Measurements from ENCODE around the gene SECISBP2L.
A peak's percentile ranks its signal among the peaks of the same experiment; 100 is the strongest.
"Not testable (repeated sequence)": the region's sequence is repeated elsewhere in the genome, so short reads cannot be mapped to it uniquely, and the experiment has no call there.

SECISBP2L gene

GRCh38 chr15:49046220-49047102 lies at the start of gene SECISBP2L:
TSS of gene SECISBP2L (minus strand) at chr15:49046446. CDS start at chr15:49046299, 147 bp downstream.
- DNase-seq (ENCODE audit: low spot score) = peak; percentile 93

GRCh38 chr15:49094923-49095322 lies 48.7 kb upstream of the SECISBP2L start:
- no peak for DNase-seq (ENCODE audit: low spot score)

DNA sequence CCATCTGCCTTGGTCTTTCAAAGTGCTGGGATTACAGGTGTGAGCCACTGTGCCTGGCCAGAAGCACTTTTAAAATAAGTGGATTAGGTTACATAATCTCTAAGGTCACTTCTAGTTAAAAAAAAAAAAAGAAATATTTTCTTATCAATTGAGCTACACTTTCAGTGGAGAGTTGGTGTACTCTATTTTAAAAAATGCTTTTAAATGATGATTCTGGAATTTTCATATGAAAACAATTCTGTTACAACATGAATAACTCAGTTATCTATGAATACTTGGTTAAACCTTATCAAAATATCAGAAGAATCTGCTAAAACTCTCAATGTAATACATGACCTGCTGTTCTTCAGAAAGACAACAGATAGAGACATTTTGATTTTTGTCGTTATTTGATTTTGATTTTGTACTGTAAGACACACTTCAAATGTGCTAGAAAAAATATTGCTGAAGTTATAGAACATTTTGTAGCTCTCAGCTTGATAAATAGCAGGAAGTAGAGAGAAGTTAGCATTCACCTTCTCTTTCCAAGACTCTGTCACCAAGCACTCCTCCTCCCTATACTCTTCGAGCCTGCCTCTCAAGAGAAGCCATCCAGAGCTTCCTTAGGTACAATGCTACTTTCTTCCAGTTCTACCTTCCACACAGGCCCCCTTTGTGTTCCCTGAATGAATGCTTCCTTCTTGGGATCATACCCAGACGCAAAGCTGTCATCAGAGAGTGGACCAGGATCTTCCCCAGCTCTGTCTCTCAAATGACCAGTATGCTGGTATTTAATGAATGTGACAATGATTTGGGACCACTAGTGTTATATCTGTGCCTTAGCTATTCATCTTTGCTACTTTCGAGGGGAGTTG lies 47.2 kb upstream of the SECISBP2L start:
- DNase-seq (ENCODE audit: low spot score) = no peak

DNA sequence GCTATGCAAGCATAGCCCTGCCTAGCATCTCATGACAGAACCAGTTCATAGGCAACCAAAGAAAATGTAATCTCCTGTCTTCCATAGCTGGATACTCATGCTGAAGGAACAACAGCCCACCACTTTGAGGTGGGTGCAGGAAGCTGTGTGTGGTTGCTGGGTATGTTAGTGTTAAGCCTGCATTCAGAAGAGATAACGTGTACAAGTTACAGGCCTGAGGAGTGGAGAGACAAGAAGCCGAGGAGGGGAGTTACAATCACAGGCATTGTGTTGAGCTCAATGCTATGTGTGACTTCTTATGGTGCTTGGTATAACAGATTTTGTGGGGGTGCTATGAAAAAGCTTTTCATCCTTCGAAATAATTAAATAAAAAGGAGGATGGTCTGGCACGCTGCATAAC lies 42.8 kb upstream of the SECISBP2L start:
- no peak for DNase-seq (ENCODE audit: low spot score)

- DNase-seq (ENCODE audit: low spot score) = no peak
Measured at GRCh38 chr15:49085696-49086459, 39.6 kb upstream of the SECISBP2L start.

DNA sequence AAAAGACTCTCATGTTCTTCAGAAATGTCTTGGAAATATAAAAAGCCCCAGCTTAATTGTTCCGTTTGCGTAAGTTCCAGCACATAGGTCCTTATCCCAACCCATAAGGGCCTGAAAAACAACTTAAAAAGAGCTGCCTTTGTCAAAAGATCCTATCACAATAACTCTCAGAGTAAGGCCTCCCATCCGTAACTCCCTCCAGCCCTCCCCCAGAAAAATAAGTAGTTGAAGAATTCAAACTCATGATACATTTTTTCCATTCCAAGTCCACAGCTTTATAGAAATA lies 38.0 kb upstream of the SECISBP2L start:
- no peak for DNase-seq (ENCODE audit: low spot score)

DNA sequence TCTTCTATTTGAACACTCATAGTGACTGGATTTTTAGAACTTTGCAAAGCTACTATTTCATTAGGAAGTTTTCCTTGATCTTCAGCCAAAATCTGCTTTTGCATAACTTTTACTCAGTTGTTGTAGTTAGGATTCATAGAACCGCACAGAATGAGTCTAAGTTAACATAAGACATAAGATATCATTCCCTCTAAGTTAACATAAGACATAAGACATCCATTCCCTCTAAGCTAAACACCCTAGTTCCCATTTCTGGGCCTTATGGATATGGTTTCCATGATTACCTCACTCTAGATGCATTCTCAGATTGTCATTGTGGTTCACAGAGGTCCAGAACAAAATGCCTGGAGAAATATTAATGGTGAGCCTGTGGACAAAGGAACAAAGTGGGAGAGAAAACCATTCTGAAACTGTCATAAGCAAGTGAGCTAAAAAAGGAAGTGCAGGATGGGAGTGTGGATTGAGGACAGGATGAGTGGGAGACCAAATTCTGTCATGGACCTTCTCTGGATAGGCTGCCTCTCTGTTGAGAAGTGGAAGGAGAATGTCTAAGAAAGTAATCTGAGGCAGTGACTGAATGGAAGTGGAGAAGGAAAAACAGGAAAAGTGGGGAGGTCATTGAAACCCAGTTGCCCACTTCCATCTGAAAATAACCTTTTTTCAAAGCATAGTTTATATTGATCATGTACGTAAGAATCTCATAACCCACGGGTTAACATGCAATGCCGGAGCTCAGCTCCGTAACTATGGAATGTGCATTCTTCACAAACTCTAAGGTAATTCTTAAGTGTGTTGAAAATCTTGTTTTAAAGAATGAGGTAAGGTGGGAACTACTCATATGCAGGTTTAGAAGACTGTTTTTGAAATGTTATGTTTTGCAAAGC lies 37.4 kb upstream of the SECISBP2L start:
- DNase-seq (ENCODE audit: low spot score) = no peak

DNA sequence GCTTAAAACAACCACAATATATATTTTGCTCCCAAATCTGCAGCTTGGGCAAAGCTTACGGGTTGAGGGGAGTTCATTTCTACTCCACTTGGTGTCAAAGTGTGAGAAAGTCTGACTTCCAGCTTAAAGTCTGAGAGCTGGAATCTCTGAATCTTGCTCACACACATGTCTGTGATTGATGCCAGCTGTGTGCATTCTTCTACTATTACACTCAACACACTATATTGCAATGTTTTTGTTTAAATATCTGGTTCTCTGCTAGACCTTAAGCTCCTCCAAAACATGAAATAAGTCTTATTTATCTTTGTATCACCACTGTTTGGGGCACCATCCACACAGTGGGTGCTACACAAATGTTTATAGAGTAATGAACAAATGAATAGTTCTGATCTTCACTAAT lies 36.7 kb upstream of the SECISBP2L start:
- no peak for DNase-seq (ENCODE audit: low spot score)

GRCh38 chr15:49079340-49080039 lies 33.2 kb upstream of the SECISBP2L start:
- DNase-seq (ENCODE audit: low spot score) = no peak

DNA sequence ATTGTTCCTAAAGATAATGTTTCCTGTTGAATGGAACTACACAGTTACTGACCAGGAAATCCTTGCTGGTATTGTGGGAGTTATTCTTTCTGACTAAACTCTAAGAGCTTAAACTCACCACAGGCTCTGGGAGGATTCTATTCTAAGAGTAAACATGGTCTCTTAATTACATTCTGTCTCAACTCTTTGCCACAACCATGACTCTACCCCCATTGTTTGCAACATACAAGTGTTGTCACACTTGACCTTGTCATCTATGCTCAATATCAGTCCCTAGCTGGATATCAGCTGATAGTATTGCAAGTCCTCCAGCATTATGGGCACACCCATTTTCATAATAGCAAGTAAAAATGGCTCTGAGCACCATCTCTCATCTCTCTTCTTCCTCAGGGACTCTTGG lies 29.6 kb upstream of the SECISBP2L start:
- no peak for DNase-seq (ENCODE audit: low spot score)

DNA sequence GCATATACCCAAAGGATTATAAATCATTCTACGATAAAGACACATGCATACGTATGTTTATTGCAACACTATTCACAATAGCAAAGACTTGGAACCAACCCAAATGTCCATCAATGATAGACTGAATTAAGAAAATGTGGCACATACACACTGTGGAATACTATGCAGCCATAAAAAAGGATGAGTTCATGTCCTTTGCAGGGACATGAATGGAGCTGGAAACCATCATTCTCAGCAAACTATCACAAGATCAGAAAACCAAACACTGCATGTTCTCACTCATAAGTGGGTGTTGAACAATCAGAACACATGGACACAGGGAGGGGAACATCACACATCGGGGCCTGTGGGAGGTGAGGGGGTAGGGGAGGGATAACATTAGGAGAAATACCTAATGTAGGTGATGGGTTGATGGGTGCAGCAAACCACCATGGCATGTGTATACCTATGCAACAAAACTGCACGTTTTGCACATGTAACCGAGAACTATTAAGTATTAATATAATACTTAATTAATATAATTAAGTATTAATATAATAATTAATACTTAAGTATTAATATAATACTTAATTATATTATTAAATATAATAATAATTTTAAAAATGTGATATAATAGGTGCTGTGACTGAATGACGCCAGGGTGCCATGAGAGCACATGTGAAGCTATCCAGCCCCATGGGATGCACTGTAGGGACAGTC lies 28.5 kb upstream of the SECISBP2L start:
- not testable (repeated sequence) for DNase-seq (ENCODE audit: low spot score)

GRCh38 chr15:49066372-49066771 lies 20.1 kb upstream of the SECISBP2L start:
- no peak for DNase-seq (ENCODE audit: low spot score)

- DNase-seq (ENCODE audit: low spot score) = no peak
Measured at GRCh38 chr15:49064884-49065283, 18.6 kb upstream of the SECISBP2L start.

GRCh38 chr15:49064281-49064653 lies 18.0 kb upstream of the SECISBP2L start:
- peak; percentile 6 for DNase-seq (ENCODE audit: low spot score)

GRCh38 chr15:49063402-49064280 lies 17.4 kb upstream of the SECISBP2L start:
- DNase-seq (ENCODE audit: low spot score) = no peak

GRCh38 chr15:49062900-49063299 lies 16.7 kb upstream of the SECISBP2L start:
- no peak for DNase-seq (ENCODE audit: low spot score)

GRCh38 chr15:49060710-49061495 lies 14.7 kb upstream of the SECISBP2L start:
- no peak for DNase-seq (ENCODE audit: low spot score)

DNA sequence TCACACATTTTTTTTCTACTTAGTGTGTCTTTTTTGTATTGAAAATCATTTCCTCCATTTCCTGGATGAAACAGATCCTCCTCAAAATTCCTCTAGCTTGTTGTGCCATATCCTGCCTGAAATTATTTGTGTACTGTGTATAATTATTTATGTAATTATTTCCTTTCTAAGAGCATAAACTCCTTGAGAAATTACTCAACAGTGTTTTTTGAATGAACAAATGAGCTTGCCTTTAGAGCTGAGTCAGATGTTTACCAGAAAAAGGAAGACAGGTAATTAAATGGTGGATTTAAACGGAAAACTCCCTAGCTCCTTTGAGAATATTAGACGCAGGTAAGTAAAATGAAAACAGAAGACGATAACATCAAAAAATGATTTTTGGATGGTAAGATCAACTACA lies 13.2 kb upstream of the SECISBP2L start:
- no peak for DNase-seq (ENCODE audit: low spot score)
